Fibroblast of skin of right biceps (primary cell): ENCODE measurements around the gene ZNF444.
A peak's percentile ranks its signal among the peaks of the same experiment; 100 is the strongest.
"Not testable (repeated sequence)": the region's sequence is repeated elsewhere in the genome, so short reads cannot be mapped to it uniquely, and the experiment has no call there.

ENCODE experiments used
- DNase-seq: peaks from one replicate; pipeline ENCODE4 v3.0.0-alpha.2; 2013

Gene ZNF444

DNA sequence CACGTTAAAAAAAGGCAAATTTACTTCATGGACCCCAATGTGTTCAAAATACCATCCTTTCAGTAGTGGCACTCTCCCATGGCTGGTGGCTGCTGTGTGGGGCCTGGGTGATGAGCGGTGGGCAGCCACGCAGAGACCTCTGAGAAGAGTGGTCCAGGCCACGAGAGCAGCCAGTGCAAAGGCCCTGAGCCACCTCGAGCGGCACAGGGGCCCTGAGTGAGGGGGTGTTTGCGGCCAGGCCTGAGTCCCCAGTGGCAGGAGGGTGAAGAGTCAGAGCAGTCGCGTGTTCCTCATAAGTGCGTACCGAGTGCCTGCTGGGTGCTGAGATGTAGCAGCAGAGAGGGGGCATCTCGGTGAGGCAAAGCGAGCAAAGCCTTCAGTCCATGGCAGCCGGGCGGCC lies 7.0 kb downstream of the ZNF444 start:
- no peak for DNase-seq

DNA sequence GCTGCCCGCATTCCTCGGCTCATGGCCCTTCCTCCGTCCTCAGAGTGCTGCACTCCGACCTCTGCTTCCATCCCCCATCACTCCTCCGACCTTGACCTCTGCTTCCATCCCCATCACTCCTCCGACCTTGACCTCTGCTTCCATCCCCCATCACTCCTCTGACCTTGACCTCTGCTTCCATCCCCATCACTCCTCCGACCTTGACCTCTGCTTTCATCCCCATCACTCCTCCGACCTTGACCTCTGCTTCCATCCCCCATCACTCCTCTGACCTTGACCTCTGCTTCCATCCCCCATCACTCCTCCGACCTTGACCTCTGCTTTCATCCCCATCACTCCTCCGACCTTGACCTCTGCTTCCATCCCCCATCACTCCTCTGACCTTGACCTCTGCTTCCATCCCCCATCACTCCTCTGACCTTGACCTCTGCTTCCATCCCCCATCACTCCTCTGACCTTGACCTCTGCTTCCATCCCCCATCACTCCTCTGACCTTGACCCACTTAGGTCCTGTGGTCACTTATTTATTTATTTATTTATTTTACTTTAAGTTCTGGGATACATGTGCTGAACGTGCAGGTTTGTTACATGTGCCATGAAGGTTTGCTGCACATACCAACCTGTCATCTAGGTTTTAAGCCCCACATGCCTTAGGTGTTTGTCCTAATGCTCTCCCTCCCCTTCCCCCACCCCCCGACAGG lies 8.0 kb downstream of the ZNF444 start:
- not testable (repeated sequence) for DNase-seq

DNA sequence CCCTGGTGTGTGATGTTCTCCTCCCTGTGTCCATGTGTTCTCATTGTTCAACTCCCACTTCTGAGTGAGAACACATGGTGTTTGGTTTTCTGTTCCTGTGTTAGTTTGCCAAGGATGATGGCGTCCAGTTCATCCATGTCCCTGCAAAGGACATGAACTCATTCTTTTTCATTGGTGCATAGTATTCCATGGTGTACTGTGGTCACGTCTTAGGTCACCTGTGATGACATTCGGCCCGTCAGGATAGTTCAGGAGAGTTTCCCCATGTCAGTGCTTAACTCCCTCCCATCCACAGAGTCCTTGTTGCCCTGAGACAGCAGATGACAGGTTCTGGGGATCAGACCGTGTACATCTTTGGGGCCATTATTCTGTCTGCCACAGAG lies 8.6 kb downstream of the ZNF444 start:
- DNase-seq = no peak

DNA sequence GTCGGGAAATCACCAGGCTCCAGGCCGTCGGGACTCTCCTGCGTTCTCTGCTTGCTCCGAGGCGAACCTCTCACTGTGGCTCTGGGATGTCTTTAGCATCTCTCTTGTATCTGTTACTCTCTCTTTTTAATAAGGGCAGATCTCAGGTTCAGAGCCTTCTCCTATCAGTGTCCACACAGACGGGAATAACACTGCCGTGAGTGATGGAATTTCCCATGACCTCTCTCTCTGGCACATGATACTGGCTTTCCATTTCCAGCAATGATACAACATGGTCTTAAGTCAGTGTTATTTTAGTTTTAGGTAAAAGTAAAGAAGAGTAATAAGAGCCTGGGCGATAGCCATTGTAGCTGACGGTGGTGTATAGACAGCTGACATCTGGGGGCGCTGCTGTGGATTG lies 9.3 kb downstream of the ZNF444 start:
- DNase-seq = no peak

GRCh38 chr19:56152644-56153043 lies 11.6 kb downstream of the ZNF444 start:
- DNase-seq = no peak

GRCh38 chr19:56153507-56153906 lies 12.4 kb downstream of the ZNF444 start:
- no peak for DNase-seq

DNA sequence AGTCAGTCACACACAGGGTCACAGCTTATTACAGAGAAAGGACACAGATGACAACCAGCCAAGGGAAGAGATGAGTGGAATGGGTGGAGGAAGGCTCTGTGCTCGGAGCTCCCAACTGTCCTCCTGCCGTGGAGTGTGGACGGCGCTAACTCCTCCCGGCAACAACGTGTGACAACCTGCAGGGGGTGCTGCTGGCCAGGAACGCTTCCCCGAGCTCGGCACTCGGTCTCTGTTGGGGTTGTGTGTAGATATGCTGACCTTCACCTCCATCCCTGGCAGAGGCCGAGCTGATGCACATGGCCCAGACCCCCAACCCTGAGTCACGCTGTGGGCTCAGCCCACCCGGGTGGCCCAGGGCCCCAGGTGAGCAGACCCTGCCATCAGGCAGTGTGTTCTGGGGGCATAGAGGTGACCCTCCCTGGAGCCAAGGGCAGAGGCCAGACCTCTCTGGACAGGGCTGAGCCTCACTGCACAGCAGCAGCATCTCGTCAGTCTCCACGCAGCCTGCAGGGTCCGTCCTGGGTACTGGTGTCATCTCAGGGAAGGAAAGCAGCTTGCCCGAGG lies 14.1 kb downstream of the ZNF444 start:
- no peak for DNase-seq

GRCh38 chr19:56156768-56157167 lies 15.7 kb downstream of the ZNF444 start:
- DNase-seq = no peak

DNA sequence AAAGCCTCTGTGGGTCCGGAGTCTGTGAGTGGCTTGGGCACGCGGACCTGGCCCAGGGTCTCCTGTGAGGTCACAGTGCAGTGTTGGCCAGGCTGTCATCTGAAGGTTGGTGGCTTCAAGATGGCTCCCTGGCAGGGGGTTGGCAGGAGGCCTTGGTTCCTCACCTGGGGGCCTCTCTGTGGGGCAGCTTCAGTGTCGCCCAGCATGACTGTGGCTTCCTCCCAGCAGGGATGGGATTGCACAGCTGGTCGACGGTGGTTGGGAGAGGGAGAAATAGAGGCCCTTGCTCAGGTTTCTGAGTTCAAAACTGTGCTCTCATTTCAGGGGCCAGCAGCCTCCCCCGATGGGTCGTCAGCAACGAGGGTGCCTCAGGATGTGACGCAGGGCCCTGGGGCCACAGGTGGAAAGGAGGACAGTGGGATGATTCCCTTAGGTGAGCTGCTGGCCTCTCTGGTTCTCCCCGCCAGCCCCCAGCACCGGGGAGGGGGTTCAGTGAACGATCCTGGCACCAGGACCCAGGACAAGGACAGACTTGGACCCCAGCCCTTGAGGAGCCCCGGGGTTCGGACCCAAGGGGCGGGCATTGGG lies 17.2 kb downstream of the ZNF444 start:
- no peak for DNase-seq

DNA sequence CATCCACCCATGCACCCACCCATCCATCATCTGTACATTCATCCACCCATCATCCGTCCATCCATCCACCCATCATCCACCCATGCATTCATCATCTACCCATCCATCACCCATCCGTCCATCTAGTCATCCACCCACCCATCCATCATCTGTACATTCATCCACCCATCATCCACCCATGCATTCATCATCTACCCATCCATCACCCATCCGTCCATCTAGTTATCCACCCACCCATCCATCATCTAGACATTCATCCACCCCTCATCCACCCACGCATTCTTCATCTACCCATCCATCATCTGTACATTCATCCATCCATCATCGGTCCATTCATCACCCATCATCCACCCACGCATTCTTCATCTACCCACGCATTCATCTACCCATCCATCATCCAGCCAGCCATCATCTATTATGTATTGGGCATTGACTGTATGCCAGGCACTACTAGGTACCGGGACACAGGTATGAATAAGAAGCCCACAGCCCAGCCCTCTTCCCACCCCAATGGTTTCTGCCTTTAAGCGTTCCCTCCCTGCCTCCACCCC lies 18.0 kb downstream of the ZNF444 start:
- DNase-seq = no peak

- no peak for DNase-seq
Observed at GRCh38 chr19:56159622-56160271, 18.7 kb downstream of the ZNF444 start.

GRCh38 chr19:56161534-56161933 lies 20.4 kb downstream of the ZNF444 start:
- DNase-seq = no peak

DNA sequence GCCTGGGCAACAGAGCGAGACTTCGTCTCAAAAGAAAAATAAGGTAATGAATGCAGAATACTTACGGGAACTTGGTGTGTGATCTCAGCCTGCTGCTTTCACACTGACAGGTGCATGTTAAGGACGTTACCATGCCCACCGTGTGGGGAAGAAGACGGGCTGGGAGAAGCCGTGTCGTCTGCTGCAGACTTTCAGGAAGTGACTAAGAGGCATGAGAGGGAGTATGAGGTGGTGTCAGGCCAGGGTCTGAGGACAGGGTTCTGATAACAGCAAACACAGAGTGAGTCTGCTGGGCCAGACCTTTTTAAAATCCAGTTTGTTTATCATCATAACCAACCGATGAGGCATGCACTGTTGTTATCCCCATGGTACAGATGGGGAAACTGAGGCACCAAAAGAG lies 21.2 kb downstream of the ZNF444 start:
- no peak for DNase-seq

DNA sequence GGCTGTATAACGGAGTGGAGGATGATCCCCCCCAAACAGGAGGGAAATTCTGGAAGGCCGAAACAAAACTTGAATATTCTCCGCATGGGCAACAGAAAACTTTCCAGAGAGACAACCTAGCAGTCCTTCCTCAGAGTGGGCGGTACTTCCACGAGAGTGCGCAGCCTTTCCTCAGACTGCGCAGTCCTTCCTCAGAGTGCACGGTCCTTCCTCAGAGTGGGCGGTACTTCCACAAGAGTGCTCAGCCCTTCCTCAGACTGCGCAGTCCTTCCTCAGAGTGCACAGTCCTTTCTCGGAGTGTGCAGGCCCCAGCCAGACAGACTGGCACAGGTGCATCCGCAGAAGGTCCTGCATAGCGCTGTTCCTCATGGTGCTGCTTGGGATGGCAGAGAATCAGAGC lies 22.0 kb downstream of the ZNF444 start:
- no peak for DNase-seq

DNA sequence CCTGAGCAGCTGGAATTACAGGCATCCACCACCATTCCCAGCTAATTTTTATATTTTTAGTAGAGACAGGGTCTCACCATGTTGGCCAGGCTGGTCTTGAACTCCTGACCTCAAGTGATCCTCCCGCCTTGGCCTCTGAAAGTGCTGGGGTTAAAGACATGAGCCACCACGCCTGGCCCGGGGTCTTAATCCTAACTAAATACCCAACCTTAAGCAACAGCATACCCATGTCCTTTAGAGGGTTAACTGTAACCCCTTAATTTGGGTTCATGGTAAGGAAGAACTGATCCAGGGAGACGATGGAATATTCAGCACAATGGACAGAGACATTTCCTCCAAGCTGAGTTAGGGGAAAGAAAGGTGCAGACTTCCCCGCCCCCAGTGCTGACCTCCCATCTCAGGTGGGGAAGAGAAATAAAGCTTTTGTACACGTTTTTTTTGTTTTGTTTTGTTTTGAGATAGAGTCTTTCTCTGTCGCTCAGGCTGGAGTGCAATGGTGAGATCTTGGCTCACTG lies 26.0 kb downstream of the ZNF444 start:
- DNase-seq = no peak

DNA sequence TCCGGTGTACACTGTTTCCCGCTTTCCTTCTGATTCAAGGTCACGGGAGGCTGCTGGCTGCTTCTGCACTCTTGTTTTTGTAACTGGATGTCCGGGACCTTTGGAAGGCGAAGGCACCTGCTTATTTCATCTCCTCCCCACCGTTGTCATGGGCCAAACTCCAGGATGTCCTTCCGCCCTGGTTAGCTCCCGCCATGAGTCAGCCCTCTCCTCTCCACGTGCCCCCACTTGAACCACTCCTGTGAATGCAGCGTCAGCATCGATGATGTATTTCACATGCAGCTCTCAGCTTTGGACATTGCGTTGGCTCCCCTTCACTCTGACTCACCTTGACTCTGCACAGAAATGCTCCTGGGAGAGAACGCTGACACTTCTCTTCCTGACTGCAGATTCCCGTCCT lies 29.2 kb downstream of the ZNF444 start:
- peak; percentile 31 for DNase-seq

DNA sequence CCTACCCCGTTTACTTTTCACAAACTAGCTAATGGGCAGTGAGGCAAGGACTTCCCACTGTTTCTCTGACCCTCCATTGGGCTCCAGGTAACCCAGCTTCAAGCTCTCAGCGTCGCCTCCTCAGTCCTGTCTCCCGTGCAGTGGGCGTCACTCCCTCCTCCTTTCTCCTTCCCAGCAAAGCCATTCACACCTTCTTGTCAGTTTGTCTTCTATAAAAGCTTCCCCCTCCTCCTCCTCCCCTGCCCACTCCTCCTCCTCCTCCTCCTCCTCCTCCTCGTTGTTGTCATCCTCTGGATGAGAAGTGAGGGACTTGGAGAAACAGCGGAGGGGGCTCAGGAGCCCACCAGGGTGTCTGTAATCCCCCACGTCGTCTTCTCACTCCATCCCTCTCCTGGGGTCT lies 33.0 kb downstream of the ZNF444 start:
- no peak for DNase-seq

GRCh38 chr19:56174550-56174949 lies 33.5 kb downstream of the ZNF444 start:
- no peak for DNase-seq

DNA sequence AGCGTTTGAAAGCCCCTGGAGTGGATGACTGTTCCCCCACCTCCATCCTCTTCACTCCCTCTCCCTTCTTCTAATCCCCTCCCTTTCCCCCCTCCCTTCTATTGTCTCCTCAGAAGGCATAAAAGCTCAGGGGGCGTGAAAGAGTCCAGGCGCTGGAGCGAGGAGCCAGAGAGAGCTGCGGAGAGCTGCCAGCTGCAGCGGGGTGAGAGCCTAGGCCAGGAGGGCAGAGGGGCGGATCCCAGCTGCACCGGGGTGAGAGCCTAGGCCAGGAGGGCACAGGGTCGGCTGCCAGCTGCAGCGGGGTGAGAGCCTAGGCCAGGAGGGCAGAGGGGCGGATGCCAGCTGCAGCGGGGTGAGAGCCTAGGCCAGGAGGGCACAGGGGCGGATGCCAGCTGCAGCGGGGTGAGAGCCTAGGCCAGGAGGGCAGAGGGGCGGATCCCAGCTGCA lies 34.8 kb downstream of the ZNF444 start, which contains the start of gene GALP:
Gene GALP (plus strand): TSS at position 148 of the 447 bp plus-strand sequence. CDS start 1,101 bp downstream, outside the sequence.
- DNase-seq = not testable (repeated sequence)

GRCh38 chr19:56176310-56176709 lies 35.2 kb downstream of the ZNF444 start:
- DNase-seq = not testable (repeated sequence)

GRCh38 chr19:56176881-56177280 lies 35.8 kb downstream of the ZNF444 start:
- DNase-seq = no peak

DNA sequence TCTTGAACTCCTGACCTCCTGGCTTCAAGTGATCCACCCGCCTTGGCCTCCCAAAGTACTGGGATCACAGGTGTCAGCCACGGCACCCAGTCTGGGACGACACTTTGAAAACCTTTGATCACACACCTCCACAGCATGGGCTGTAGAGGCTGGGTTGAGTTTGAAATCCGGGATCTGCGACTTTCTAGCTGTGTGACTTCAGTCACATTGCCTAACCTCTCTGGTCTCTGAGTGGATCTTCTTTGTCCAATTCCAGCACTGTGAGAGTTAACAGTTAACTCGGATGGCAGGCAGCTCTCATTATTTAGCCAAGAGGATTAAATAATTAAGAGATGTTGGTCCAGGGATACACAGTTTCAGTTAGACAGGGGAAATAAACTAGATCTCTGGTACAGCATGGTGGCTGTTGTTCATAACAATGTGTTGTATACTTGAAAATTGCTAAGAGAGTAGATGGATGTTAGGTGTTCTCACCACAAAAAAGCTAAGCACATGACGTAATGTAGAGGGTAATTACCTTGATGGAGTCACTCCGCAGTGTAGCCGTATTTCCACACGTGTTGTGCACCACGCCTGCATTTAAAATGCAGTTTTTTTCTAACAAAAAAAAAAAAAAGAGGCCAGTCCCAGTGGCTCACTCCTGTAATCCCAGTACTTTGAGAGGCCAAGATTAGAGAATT lies 36.6 kb downstream of the ZNF444 start:
- no peak for DNase-seq

GRCh38 chr19:56189785-56190184 lies 48.7 kb downstream of the ZNF444 start:
- no peak for DNase-seq
